Effector CD4-positive, alpha-beta T cell (primary cell): ENCODE results near the gene INPP5A.
"Not testable (repeated sequence)": the region's sequence is repeated elsewhere in the genome, so short reads cannot be mapped to it uniquely, and the experiment has no call there.

Source experiments
- DNase-seq: peaks from one replicate; pipeline ENCODE4 v3.0.0-alpha.2; 2020

Gene INPP5A

DNA sequence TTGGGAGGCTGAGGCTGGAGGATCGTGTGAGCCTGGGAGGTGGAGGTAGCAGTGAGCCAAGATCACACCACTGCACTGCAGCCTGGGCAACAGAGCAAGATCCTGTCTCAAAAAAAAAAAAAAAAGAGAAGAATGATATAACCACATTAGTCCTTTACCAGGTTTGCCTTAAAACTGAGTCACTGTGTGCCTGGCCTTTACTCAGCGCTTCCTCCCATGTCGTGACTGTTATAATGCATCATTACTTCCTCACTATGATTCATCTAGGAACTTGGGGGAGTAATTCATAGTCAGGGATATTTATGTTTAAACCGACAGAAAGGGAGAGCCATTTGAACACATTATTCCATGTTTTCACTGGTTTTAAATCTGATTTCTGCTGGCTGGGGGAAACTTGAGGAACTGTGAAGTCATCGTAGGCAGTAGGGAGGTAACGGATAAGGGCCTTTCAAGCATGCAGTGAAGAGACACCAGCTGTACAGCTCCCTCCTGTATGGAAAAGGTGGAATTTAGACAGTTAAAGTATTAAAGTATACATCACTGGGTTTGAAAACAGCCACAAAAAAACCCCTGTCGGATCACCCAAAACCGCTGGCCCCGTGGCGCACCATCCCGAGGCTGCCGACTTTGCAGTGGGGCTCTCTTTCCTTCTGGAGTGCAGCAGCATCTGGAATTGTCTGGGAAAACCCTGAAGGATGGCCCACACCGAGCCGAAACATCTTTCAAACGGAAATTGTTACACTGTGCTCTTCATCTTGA is 128.5 kb downstream of the INPP5A start:
- no peak for DNase-seq

DNA sequence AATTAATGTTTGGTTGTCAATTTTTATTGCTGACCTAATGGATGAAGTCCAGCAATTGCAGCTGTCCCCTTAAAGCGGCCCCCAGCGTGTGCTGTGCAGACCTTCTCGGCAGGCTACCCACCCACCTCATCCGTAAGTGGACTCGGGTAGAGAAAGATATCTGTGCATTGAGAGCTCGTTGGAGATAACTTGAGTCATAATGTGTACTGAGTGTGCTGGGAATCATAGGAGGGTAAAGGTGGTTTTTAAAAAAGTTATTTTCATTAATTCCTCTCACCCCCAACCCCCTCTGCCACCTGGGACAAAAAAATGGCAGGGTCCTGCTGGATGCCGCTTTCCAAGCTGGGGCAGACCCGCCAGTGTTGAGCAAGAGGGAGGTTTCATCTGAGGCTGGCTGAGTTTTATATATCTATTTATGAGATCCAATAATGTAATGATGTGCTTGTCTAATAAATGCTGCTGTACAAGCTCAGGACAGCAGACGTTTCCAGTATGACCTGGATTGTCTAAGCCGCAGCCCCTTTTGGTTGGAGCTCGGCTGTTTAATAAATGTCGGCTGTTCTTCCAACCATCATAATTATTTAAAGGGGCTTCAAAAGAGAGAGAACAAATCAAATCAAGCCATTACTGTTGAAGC is 129.2 kb downstream of the INPP5A start:
- no peak for DNase-seq

DNA sequence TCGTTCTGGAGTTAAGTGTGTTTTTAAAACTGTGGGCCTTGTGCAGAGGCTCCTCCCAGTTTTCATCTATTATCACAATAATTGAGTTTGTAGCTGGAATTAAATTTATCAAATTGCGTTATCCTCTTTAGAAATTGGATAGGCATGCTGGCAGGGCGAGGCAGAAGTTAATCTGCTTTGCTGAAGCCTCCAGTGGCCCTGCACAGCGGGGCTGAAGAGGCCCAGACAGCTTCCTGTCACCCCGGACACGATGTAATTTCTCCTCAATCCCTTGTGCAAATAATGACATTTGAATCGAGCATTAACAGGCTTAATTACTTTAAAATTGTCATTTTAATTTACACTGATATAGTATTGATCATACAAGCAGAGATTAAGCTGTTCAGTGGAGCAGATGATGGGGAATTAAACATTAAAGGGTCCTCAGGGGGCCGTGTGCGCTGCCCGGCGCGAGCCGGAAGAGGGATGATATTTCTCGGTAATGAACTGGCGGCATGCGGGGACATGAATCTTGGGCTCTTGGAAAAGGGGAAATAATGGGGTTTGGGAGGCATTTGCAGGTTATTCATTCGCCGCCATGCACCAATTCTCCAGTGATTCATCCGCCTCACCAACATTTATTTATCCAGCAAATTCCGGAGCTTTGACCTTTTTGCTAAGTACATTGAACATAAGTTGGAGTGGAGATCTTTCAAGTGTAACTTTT is 129.9 kb downstream of the INPP5A start:
- DNase-seq = no peak

DNA sequence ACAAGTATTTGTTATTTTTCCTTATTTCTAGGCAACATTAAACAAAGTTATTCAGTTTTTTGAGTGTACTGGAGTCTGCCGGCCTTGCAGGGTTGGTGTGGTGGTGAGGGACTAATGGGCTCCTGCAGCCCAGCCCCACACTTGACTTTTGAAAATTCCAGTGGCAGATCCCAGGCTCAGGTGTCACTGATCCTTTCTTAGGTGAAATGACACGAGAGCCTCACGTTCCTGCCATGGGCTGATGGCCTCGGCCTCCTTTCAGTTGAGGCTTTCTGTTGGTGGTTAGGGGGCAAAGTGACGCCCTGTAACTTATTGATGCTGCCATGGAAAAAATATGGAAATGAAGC is 130.4 kb downstream of the INPP5A start:
- DNase-seq = no peak

DNA sequence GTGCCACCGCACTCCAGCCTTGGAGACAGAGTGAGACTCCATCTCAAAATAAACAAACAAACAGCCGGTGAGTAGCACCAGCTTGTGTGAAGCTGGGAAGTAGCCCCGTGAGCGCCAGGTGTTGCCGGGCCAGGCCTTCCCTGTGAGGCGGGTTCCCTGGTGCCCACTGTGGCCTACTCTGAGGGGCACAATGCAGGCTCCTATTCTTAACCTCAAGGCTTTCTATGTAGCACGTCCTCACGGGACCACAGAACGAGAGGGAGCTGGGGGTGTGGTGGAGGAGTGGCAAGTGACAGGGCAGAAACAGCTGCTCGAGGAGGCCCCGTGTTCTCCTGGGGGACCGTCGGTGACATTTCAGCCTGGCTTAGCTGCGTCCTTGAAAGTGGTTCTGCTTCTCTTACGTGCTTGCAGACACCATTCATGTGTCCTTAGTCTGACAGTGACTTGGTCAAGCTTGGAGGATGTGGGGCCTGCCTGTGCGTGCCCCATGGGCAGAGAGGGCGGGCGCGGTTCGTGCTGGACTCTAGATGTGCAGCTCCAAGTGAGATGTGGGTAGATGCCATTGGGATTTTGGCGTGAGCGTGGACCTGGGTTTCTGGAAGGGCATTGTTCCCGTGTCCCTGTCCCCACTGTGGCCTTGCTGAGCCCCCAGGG is 131.7 kb downstream of the INPP5A start:
- no peak for DNase-seq

DNA sequence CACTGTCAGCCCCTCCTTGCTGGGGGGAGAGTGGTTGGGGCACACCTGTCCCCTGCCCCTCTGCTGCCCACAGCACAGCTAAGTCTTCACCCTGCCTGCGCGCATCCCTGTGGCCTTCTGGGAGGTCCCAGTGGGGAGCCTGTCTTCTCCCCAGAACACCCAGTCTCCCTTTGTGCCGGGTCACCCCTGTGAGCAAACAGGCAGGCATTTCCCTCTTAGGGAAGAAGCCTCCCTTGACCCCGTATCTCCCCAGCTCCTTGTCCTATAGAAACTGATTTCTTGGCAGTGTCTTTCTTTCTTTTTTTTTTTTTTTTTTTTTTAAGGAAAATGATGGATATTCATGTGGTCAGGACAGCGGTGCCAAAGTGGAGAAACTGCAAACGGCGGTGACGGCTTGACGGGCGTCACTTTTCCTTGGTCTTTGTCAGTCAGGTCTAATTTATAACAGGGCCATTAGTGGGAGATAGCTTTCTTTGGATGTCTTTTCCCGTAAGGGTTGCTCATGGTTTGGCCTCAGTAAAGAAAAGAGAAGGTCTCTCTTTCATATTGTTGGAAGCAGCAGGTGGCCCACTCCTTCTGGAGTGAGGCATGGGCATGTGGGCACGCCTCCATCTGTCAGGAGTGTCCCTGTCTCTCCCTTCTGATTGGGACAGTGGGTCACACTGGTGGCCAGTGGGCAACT is 133.1 kb downstream of the INPP5A start:
- DNase-seq = no peak

DNA sequence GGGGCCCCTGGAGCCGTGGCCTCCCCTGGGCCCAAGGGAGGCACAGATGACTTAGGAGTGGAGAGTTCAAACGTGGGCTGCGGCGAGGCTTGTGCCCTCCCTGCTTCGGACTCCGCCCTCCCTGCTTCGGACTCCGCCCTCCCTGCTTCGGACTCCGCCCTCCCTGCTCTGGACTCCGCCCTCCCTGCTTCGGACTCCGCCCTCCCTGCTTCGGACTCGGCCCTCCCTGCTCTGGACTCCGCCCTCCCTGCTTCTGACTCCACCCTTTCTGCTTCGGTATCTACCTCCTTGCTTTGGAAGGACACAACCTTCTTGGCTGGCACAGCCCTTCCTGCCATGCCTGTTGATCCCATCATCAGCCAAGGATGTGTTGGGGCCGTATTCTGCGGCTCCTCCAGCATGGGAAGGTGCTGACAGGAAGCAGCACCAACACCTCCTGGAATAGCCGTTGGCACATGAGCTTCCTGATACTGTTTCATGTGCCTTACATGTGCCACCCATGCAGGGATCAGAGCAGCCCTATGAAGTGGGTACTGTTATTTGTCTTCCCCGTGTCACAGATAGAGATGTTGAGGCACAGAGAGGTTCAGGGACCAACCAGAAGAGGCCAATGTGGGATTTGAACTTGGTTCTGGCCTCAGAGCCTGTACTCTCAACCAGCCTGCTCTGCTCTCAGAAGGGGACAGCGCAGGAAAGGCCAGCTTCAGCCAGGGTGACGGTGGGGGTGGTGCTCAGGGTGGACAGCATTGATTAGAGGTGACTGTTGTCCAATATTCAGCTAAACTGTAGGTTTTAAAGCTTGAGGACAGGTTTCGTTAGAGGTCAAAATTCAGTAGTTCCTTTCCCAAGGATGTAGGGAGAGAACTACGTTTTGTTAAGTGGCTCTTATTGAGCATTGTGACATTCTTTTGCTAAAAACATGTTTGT is 133.9 kb downstream of the INPP5A start:
- no peak for DNase-seq

DNA sequence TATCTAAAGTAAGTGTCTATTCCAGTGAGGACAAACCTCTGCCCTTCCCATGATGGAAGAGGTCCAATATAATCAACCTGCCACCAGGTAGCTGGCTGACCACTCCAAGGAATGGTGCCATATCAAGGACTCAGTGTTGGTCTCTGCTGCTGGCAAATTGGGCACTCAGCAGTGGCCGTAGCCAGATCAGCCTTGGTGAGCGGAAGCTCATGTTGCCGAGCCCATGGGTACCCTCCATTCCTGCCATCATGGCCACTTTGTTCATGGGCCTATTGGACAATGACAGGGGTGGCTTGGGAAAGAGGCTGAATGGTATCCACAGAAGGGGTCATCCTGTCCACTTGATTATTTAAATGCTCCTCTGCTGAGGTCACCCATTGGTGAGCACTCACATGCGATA is 136.2 kb downstream of the INPP5A start:
- DNase-seq = not testable (repeated sequence)

DNA sequence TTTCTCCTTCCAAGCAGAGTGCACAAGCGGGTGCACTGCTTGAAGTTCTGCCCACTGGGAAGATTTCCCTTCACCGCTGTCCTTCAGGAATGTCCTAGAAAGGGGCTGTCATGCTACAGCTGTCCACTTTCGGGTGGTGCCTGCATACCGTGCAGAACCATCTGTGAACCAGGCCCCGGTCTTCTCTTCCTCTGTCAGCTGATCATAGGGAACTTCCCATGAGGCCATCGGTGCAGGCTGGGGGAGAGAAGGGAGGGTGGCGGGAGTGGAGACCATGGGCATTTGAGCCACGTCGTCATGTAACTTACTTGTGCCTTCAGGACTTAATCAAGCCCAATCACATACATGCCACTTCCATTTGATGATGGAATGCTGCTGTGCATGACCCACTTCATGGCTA is 136.7 kb downstream of the INPP5A start:
- DNase-seq = no peak

DNA sequence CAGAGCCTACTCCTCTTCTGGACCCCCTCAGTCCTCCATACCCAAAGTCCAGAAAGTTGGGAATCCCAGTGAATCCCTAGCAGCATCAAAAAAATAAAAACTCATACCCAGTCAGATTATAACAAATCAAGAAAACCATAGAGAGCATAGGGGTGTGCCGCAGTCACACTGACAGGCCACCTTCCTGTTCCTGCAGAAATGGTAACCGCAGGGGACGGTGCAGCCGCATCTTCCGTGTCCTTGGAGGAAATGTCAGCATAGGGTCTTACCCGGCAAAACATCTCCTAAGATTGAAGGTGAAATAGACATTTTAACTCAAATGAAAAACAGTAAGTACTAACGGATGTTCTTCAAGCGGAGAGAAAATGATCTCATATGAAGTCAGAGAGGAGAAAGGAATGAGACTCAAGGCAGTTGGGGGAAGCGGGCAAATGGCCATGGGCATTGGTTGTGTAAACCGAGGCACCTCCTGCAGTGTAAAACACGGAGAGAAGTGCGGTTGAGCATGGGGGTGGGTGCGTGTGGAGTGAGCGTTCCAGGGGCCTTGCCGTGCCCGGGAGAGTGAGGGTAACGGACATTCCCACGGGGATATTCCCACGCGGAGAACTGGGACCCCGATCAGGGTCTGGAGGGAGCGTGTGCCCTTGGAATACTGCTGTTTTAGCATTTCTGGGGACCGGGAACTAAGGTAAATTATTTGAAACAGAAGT is 137.6 kb downstream of the INPP5A start:
- DNase-seq = no peak

DNA sequence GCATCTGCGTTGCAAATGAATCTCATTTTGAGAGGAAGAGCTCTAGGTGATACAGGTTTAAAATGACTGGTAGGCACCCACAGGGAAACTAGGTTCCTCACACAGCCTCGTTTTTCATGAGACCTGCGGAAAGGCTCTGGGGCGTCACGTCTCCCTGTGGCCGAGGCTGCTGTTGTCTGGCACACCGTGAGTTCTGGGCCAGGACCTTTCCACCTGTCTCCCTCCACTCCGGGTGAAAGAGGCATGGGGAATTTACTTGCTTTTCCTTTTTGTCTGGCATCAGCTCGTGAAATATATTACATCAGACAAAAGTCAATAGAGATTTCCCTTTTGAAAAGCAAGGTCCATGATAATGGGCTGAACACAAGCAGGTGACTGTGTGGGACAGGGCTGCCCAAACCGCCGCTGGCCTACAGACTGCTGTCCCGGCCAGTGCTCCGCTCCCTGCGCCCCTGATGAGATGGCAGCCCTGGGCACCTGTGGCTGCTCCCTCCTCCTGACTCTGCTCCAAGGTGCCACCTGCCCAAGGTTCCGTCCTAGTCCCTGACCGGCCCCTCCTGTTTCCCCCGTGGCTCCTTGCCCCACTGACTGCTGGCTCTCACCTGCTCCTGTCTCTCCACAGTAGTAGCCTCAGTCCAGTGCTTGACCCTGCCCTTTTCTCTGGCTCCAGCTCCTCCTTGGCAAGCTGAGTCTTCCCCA is 138.8 kb downstream of the INPP5A start:
- DNase-seq = no peak

DNA sequence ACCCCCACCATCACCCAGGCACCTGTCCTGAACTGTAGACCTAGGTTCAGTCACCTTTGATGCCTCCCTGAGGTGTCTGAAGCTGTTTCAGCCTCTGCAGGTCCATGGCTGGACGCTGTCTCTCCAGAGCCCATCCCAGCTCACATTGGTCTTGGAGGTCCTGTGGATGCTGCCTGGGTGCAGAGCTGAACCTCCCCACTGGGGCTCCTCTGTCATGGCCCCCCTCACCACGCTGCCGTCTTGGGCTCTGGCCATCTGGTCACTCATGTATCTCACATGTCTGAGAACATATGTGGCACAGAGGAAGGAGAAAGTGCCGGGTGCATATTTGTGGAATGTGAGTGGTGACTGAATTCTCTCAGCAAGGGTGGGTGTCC is 139.5 kb downstream of the INPP5A start:
- DNase-seq = no peak

DNA sequence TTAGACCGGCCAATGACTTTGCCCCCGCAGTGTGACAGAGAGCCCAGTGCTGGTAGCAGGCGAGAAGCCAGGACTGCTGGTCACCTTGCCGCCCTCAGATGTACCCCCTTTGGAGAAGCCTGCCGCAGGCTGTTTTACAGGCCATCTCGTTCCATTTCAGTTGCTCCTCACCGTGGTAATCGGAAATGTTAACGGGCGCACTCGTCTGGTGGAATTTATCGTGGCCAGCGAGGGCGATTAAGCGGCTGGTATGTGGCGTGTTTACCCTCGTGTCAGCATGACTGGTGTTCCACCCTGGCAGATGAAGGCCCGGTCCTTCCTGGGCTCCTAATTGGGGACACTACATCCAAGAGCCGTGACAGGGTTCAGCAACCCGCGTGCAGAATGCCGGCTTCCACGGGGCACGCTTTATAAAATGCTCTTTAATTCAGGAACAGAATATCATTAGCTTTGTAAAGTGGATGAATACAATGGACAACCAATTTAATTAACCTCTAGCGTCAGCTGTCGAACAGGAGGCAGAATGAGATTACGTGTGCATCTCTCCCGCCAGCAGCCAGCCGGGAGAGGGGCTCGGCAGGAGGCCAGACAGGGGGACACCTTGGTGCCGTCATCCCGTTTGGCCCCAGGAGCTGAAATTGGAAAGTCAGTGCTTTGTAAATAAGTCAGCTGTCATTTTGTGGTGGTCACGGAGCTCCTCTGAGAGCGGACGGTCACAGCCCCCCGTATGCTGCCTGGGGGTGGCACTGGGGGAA is 140.1 kb downstream of the INPP5A start:
- DNase-seq = no peak

DNA sequence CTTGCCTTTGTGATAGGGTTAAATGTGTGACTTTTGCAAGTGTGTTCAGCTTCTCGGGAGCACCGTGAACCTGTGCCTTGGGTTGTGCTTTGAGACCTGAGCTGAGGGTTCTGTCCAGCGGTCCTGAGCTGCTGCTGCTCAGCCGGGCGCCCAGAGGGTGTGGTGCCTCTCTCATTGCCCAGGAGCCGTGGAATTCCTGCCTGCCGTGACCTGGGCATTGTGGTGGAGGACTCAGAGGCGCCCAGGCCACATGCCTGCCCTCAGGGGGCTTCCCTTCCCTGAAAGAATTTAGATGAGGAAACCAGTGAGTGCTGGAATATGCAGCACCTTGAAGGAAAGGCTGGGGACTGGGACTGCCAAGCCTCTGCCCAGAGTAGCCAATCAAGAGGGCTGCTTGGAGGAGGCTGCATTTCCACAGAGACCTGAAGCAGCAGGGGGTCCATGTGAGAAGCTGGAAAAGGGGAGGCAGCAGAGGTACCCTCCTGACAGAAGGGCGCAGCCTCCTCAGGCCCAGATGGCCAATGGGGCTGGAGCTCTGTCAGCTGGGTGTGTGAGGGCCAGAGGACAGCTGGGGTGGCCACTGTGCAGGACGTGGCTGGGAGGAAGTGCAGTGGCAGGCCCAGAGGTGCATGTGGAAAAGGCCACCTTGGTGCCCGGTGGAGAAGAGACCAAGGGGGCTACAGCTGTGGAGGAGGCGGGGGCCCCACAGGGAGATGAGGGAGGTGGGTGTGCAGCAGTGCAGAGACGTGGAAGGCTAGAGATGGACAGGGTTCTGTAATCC is 141.0 kb downstream of the INPP5A start:
- DNase-seq = no peak

DNA sequence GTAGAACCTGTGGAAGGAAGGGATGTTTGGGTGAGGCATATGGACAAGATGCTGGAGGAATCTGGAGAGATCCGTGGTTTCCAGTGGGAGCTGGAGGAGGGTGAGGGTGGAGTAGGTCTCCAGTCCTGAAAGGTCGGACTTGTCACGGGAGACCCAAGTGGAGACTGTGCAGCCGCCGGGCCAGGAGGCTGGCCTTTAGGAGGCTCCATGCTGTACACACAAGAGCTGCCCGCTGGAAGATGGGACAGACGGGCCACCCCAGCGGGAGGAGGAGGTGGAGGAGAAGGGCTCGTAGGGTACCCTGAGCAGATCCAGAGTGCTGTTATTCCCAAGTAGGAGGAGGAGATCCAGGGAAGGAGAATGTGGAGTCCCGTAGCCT is 141.6 kb downstream of the INPP5A start:
- no peak for DNase-seq

DNA sequence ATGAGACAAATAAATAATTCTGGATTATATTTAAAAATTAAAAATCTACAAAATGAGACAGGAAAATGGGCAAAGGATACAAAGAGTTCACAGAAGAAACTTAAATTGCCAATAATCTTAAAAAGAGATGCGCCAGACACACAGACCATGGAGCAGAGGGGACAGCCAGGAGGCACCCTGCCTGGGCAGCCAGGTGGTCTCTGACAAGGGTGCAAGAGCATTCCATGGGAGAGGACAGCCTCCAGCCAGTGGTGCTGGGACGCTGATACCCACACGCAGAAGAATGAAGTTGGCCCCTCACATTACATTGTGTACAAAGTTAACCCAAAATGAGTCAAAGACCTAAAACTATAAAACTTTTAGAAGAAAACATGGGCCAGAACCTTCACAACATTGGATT is 142.1 kb downstream of the INPP5A start:
- no peak for DNase-seq

DNA sequence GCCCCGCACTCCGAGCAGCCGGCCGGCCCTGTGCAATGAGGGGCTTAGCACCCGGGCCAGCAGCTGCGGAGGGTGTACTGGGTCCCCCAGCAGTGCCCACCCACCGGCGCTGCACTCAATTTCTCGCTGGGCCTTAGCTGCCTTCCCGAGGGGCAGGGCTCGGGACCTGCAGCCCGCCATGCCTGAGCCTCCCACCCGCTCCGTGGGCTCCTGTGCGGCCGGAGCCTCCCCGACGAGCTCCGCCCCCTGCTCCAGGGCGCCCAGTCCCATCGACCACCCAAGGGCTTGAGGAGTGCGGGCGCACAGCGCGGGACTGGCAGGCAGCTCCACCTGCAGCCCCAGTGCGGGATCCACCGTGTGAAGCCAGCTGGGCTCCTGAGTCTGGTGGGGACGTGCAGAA is 143.2 kb downstream of the INPP5A start:
- DNase-seq = not testable (repeated sequence)

DNA sequence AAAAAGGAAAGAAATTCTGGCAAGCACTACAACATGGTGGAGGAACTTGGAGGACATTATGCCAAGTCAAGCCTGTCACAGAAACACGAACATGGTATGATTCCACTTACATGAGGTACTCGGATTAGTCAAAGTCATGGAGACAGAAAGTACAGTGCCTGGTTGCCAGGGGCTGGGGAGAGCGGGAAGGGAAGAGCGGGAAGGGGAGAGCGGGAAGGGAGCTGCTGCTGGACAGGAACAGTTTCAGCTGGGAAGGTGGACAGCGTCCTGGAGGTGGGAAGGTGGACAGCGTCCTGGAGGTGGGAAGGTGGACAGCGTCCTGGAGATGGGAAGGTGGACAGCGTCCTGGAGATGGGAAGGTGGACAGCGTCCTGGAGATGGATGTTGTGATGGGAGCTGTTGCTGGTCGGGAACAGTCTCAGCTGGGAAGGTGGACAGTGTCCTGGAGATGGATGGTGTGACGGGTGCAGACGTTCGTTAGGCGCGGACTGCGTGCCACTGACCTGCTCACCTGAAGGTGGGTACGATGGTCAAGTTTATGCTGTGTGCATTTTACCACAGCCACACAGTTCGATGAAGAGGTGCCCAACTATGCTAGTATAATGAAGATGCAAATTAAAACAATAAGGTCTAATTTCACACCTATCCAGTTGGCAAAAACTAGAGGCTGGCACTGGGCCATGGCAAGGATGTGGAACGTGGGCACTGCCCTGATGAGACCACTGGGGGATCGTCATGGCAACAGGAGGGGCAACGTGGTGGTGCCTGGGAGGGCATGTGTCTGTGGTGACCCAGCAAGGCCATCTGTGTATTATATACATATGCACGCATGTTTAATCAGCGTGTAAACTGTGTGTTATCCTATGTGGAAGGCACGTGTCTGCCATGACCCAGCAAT is 144.5 kb downstream of the INPP5A start:
- DNase-seq = no peak
